Neural cell (in vitro differentiated cells): ENCODE measurements around the gene CSNK2B.

Experiments used
- CTCF ChIP-seq: fragments of 450-650 bp; IDR thresholded peaks from 2 replicates; pipeline ENCODE4 v1.5.1; 2014; ENCODE audit warnings: antibody characterized with exemption, mild to moderate bottlenecking, moderate library complexity; ENCODE audit not compliant: poor library complexity, severe bottlenecking
- EP300 ChIP-seq: fragments of 450-650 bp; conservative IDR thresholded peaks from 2 replicates; pipeline ENCODE4 v1.6.1; 2014; ENCODE audit warnings: antibody characterized with exemption, mild to moderate bottlenecking, moderate library complexity; ENCODE audit not compliant: poor library complexity, severe bottlenecking
- EZH2 ChIP-seq: fragments of 200-600, 300-800 bp; shearing (Covaris generic), sonication (generic); IDR thresholded peaks from 2 replicates; pipeline ENCODE4 v1.6.1; 2014; ENCODE audit warnings: antibody characterized with exemption, low read length, borderline replicate concordance, mild to moderate bottlenecking; ENCODE audit not compliant: insufficient read depth, poor library complexity, severe bottlenecking
- POLR2AphosphoS5 ChIP-seq: IDR thresholded peaks from 2 replicates; pipeline ENCODE4 v1.6.1; 2012
- RAD21 ChIP-seq: fragments of 450-650 bp; conservative IDR thresholded peaks from 2 replicates; pipeline ENCODE4 v1.6.1; 2014; ENCODE audit warnings: antibody characterized with exemption, mild to moderate bottlenecking, moderate library complexity
- REST ChIP-seq: IDR thresholded peaks from 2 replicates; pipeline ENCODE4 v1.6.1; 2012; ENCODE audit warnings: borderline replicate concordance
- SMC3 ChIP-seq: fragments of 450-650 bp; conservative IDR thresholded peaks from 2 replicates; pipeline ENCODE4 v1.6.1; 2014; ENCODE audit warnings: antibody characterized with exemption, mild to moderate bottlenecking, moderate library complexity; ENCODE audit not compliant: poor library complexity

GRCh38 chr6:31689249-31690110, 23.6 kb downstream of the CSNK2B start:
- TF ChIP-seq CTCF = no peak
- no peak for TF ChIP-seq POLR2AphosphoS5
- no peak for TF ChIP-seq EZH2
- TF ChIP-seq RAD21 = no peak
- no peak for TF ChIP-seq EP300
- no peak for TF ChIP-seq REST
- TF ChIP-seq SMC3 = no peak
